ENCODE data around the gene CHD6.

The CHD6 gene

GRCh38 chr20:41394081-41394480 lies 224.1 kb downstream of the CHD6 start:
- DNase-seq (ENCODE audit: low read depth) = no peak

GRCh38 chr20:41393705-41394066 lies 224.5 kb downstream of the CHD6 start:
- no peak for DNase-seq (ENCODE audit: low read depth)

GRCh38 chr20:41392871-41393704 lies 225.1 kb downstream of the CHD6 start:
- no peak for DNase-seq (ENCODE audit: low read depth)

GRCh38 chr20:41392295-41392694 lies 225.9 kb downstream of the CHD6 start:
- no peak for DNase-seq (ENCODE audit: low read depth)

- no peak for DNase-seq (ENCODE audit: low read depth)
Measured at GRCh38 chr20:41391587-41392001, 226.6 kb downstream of the CHD6 start.

GRCh38 chr20:41390889-41391288 lies 227.3 kb downstream of the CHD6 start:
- no peak for DNase-seq (ENCODE audit: low read depth)

GRCh38 chr20:41387444-41387851 lies 230.7 kb downstream of the CHD6 start:
- no peak for DNase-seq (ENCODE audit: low read depth)

- DNase-seq (ENCODE audit: low read depth) = no peak
Measured at GRCh38 chr20:41386502-41387427, 231.4 kb downstream of the CHD6 start.

GRCh38 chr20:41382791-41383305 lies 235.3 kb downstream of the CHD6 start:
- no peak for DNase-seq (ENCODE audit: low read depth)

- no peak for DNase-seq (ENCODE audit: low read depth)
Measured at GRCh38 chr20:41380551-41381193, 237.5 kb downstream of the CHD6 start.

- no peak for DNase-seq (ENCODE audit: low read depth)
Measured at GRCh38 chr20:41379551-41379950, 238.6 kb downstream of the CHD6 start.

- DNase-seq (ENCODE audit: low read depth) = no peak
Measured at GRCh38 chr20:41377275-41377674, 240.9 kb downstream of the CHD6 start.

GRCh38 chr20:41376349-41376748 lies 241.8 kb downstream of the CHD6 start:
- DNase-seq (ENCODE audit: low read depth) = no peak

- no peak for DNase-seq (ENCODE audit: low read depth)
Measured at GRCh38 chr20:41375846-41376245, 242.3 kb downstream of the CHD6 start.

GRCh38 chr20:41373931-41374920 lies 244.0 kb downstream of the CHD6 start:
- DNase-seq (ENCODE audit: low read depth) = no peak

- no peak for DNase-seq (ENCODE audit: low read depth)
Measured at GRCh38 chr20:41373251-41373783, 244.9 kb downstream of the CHD6 start.

GRCh38 chr20:41371371-41371770 lies 246.8 kb downstream of the CHD6 start:
- DNase-seq (ENCODE audit: low read depth) = no peak

- DNase-seq (ENCODE audit: low read depth) = no peak
Measured at GRCh38 chr20:41370176-41370575, 248.0 kb downstream of the CHD6 start.

GRCh38 chr20:41369673-41370072 lies 248.5 kb downstream of the CHD6 start:
- no peak for DNase-seq (ENCODE audit: low read depth)

- no peak for DNase-seq (ENCODE audit: low read depth)
Measured at GRCh38 chr20:41367956-41368355, 250.2 kb downstream of the CHD6 start.

GRCh38 chr20:41367393-41367695 lies 250.8 kb downstream of the CHD6 start:
- no peak for DNase-seq (ENCODE audit: low read depth)

All from stimulated activated CD8-positive, alpha-beta memory T cell treated with anti-CD3 and anti-CD28 coated beads, Interleukin-15, amount 100 ng/mL, for 24 hours (primary cell).